HG02588 (cell line): Measurements from ENCODE around the gene SCYGR5.
"Not testable (repeated sequence)": the region's sequence is repeated elsewhere in the genome, so short reads cannot be mapped to it uniquely, and the experiment has no call there.

Source experiments
- ATAC-seq: cut with Tn5 transposase; IDR thresholded peaks from one replicate; pipeline ENCODE4 v1.9.1; 2021; ENCODE audit warnings: mild to moderate bottlenecking, moderate library complexity; ENCODE audit not compliant: unreplicated experiment

SCYGR5 gene

DNA sequence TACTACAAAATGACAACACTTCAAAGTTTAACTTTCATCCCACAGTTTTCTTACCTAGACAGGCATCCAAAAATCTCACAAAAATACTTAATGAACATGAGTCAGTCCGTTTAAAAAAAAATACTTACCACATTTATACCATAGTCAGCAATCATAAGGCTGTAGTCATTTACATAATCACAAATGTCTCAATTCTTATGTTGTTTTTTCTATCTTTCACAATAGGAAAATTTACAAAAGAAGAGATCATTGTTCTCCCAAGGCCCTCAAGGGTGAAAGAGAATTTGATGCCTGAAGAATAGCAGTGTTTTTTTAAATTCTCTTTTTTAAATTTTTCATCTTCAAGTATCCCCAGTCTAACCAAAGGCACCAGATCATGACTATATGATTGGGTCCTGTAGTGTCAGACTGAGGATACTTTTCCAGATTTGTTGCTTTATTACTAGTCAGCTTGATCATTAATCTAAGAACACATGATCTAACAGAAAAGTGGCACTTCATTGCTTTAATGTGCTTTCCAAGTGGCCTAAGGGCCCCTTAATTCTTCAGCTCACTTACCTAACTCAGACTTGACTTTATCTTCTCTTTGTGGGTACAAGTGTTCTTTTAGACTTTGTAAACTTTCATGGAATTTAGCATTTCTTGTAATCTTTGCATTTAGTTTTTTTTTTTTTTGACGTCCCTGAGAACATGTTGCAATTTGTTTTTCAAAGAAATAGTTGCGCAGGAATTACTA is 4.7 kb downstream of the SCYGR5 start:
- no peak for ATAC-seq

DNA sequence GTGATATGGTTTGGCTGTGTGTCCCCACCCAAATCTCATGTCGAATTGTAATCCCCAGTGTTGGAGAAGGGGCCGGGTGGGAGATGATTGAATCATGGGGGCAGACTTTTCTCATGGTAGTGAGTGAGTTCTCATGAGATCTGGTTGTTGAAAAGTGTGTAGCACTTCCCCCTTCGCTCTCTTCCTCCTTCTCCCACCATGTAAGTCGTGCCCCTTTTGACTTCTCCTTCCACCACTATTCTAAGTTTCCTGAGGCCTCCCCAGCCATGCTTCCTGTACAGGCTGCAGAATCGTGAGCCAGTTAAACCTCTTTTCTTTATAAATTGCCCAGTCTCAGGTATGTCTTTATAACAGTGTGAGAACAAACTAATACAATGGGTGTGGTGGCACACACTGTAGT is 7.0 kb downstream of the SCYGR5 start:
- ATAC-seq, result not testable (repeated sequence)

DNA sequence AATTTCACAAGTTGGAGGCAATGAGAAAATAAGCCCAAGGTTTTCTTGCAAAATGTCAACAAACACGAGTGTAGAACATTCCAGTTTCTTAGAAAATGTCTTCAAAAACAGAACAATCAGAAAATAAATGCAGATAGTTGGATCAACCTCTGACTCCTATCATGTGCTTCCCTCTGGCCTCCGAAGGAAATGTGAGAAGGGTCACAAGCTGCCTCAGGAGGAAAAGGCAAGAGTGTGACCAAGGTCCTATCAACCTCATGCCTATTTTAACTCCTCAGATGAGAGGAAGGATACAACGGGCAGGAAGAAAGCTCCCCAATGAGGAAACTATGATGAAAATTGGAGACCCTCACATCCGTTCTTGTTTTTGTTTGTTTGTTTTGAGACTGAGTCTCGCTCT is 7.9 kb downstream of the SCYGR5 start:
- ATAC-seq, result no peak

DNA sequence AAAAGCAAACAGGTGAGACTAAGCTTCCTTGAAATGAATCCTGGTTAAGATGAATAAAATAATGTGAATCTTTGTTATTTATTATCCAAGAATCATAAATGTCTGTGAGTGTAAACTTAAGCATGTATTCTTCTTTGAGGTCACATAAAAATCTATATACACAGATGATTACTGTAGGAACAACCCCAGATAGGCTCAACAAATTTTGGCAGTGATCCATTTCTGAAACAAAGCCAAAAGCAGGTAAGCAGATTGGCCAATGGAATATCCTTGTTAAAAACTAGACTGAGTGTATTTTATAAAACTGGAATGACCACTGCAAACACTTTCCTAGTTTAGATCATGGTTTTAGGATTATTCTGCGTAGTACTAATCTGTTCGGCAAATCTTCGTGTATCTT is 11.3 kb downstream of the SCYGR5 start:
- ATAC-seq, result no peak

GRCh38 chr2:227684258-227684657 is 17.7 kb downstream of the SCYGR5 start:
- ATAC-seq, result no peak

GRCh38 chr2:227687189-227687588 is 20.6 kb downstream of the SCYGR5 start:
- no peak for ATAC-seq

- no peak for ATAC-seq
These were observed 30.5 kb downstream of the SCYGR5 start for GRCh38 chr2:227696990-227697679.

DNA sequence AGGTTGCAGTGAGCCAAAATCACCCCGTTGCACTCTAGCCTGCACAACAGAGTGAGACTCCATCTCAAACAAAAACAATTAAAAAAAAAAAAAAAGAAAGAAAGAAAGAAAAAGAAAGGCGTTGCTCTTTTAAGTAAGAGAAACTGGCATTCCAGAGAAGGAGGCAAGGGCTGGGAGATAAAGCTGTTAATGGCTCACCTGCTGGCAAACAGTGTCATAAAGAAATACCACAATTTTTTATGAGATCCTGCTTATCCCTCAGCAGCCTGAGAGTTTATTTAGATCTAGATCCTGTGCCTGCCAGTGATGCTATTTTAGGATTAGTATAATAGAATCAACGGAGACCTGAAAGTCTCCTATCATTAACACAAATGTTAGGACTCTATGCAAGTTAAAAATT is 35.0 kb downstream of the SCYGR5 start:
- no peak for ATAC-seq

GRCh38 chr2:227703280-227703732 is 36.7 kb downstream of the SCYGR5 start:
- no peak for ATAC-seq

- ATAC-seq, result no peak
These were observed 37.4 kb downstream of the SCYGR5 start for GRCh38 chr2:227703961-227704360.

DNA sequence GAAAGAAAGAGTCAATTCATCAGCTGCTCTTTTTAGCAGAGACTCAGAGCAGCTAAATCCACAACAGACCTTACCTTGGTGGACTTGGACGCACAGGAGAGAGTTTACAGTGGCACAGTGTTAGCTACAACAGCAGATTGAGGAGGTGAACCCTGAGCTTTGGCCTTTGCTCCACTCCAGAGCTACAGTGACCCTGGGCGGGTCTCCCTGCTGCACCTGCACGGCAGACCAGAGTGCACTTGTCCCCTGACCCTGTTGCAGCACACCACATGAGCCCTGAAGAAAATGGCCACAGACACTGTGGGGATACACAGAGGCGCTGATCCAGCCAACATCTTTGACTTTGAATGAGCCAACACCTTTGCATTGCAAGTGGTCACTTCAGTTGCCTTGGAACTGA is 40.3 kb downstream of the SCYGR5 start:
- no peak for ATAC-seq

- no peak for ATAC-seq
These were observed 40.8 kb downstream of the SCYGR5 start for GRCh38 chr2:227707390-227707789.

GRCh38 chr2:227710986-227711385 is 44.4 kb downstream of the SCYGR5 start:
- ATAC-seq, result no peak

GRCh38 chr2:227713291-227713690 is 46.7 kb downstream of the SCYGR5 start:
- ATAC-seq, result no peak

GRCh38 chr2:227716501-227716900 is 49.9 kb downstream of the SCYGR5 start:
- ATAC-seq, result no peak
